GM08714 (cell line): ENCODE results near the gene CX3CL1.
"Not testable (repeated sequence)": the region's sequence is repeated elsewhere in the genome, so short reads cannot be mapped to it uniquely, and the experiment has no call there.

Source experiments
- H3K4me3 ChIP-seq: fragments of 200-500 bp; sonication (Bioruptor generic); 2 replicates; pipeline ENCODE4 v1.5.1; 2014; ENCODE audit warnings: mild to moderate bottlenecking, low read length, inconsistent platforms
- ZNF274 ChIP-seq: IDR thresholded peaks from 2 replicates; pipeline ENCODE4 v1.6.1; 2012; ENCODE audit warnings: mild to moderate bottlenecking, low read depth, low read length

The CX3CL1 gene

DNA sequence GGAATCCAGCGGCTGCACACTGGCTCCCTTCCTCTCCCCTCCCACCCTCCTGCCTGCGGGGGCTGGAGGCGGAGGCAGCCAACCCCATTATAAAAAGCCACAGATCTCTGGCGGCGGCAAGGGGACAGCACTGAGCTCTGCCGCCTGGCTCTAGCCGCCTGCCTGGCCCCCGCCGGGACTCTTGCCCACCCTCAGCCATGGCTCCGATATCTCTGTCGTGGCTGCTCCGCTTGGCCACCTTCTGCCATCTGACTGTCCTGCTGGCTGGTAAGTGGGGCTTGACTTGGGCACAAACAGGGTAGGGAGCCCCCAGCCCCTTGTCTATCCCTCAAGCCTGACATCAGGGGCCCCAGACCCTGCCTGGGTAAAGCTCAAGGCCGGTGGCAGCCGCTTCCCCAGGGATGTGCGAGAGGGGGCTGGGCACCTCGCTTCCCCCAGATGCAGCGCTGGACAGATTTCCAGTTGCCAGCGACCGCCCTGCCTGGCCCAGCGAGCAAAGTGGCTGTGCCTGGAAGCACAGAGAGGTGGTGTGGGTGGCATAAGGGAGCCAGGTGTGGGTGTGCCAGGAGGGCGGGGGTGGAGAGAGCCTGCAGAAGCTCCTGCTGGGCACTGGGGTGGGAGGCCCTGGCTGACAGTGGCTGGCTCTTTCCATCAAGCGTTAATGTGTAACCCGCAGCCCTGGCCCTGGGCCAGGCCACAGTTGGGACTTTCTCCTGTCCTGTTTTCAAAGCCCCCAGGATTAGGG is at the start of gene CX3CL1:
Gene CX3CL1 (plus strand): TSS at position 119 of the 745 bp plus-strand sequence. CDS start 79 bp downstream, at position 198.
- TF ChIP-seq ZNF274: no peak
- no peak within 1 kb of the TSS for H3K4me3 ChIP-seq

DNA sequence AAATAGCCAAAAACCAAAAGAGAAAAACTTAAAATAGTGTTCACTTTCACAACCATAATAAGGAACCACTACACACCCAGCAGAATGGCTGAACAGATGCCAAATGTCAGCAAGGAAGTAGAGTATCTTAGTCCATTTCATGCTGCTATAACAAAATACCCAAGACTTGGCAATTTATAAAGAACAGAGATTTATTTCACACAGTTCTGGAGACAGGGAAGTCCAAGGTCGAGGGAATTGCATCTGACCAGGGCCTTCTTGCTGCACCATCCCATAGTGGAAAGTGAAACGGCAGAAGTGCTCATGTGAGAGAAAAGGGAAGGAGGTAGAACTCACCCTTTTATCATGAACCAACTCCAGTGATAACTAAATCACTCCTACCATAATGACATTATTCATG is 47.5 kb upstream of the CX3CL1 start:
- no peak for TF ChIP-seq ZNF274
- H3K4me3 ChIP-seq: no peak overlapping the region

DNA sequence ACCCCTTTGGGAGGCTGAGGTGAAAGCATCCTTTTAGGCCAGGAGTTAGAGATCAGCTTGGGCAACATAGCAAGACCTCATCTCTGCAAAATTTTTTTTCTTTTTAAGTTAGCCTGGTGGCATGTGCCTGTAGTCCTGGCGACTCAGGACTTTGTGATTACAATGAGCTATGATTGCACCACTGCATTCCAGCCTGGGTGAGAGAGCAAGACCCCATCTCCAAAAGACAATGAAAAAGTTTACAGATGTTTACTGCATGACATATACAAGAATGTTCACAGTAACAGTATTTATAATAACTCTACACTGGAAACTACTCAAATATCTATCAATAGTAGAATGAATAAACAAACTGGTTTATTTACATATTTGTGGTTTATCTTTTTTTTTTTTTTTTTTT is 46.8 kb upstream of the CX3CL1 start:
- H3K4me3 ChIP-seq: no peak overlapping the region
- TF ChIP-seq ZNF274: no peak

DNA sequence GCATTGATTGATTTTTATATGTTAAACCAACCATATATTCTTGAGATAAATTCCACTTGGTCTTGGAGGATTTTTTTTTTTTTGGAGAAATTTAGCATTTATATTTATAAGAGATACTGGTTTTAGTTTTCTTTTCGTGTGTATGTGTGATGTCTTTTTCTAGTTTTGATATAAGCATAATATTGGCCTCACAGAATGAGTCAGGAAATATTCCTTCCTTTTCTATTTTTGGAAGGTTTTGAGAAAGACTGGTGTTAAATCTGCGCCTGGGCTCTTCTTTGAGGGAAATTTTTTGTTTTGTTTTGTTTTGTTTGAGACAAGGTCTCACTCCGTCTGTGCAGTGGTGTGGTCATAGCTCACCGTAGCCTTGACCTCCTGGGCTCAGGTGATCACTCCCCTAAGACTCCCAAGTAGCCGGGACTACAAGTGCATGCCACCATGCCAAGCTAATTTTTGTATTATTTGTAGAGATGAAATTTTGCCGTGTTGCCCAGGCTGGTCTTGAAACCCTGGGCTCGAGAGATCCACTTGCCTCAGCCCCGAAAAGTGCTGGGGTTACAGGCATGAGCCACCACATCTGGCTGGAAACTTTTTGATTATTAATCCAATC is 42.5 kb upstream of the CX3CL1 start:
- no peak for TF ChIP-seq ZNF274
- H3K4me3 ChIP-seq: no peak overlapping the region

DNA sequence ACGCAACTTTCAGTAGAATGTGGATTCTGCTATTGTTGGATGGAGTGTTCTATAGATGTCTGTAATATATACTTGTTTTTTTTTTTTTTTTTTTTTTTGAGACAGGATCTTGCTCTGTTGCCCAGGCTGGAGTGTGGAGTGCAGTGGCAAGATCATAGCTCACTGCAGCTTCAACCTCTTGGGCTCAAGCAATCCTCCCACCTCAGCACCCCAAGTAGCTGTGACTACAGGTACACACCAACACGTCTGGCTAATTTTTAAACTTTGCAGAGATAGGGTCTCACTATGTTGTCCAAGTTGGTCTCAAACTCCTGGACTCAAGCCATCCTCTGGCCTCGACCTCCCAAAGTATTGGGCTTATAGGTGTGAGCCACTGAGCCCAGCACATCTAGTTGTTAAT is 40.9 kb upstream of the CX3CL1 start:
- TF ChIP-seq ZNF274: no peak

DNA sequence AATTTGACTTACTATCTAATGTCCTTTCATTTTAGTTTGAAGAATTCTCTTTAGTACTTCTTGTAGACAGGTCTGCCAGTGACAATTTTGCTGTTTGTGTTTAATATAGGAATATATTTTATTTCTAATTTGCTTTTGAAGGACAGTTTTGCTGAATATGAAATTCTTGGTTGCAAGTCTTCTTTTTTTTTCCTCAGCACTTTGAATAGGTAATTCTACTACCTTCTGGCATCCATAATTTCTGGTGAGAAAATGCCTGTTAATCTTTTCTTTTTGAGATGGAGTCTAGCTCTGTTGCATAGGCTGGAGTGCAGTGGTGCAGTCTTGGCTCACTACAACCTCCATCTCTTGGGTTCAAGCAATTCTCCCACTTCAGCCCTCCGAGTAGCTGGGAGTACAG is 38.9 kb upstream of the CX3CL1 start:
- no peak for TF ChIP-seq ZNF274
- no peak overlapping the region for H3K4me3 ChIP-seq

More for the DNA sequence above, 40.9 kb upstream of the CX3CL1 start:
- no peak overlapping the region for H3K4me3 ChIP-seq

DNA sequence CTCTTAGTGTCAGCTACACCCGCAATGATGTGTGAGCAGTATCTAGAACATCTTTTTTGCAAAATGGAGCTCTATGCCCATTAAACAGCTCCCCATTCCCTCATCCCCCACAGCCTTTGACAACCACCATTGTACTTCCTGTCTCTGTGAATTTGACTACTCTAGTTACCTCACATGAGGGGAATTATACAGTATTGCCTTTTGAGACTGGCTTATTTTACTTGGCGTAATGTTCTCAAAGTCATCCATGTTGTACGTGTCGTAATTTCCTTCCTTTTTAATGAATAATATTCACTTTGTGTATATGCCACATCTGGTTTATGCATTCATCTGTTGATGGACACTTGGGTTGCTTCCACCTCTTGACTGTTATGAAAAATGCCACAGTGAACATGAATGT is 36.9 kb upstream of the CX3CL1 start:
- H3K4me3 ChIP-seq: no peak overlapping the region
- no peak for TF ChIP-seq ZNF274

DNA sequence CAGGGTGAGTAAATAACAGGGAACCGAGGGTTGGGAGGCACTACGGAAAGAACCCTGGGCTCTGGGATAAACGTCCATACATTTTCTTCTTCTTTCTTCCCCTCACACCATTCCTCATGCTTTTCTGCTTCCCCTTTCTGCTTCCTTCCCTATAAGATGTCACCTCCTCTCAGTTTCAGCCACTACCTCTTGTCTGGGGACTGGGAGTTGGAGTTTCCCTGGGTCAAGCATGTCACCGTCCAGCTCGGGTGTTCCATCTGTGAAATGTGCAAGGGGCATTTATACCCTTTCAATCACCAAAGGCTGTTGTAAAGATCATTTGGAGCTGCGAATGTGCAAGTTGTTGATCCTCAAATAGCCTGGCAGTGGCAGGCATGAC is 31.2 kb upstream of the CX3CL1 start:
- H3K4me3 ChIP-seq: peak overlapping the region; percentile 6; the same call in 1 of the 2 replicates
- no peak for TF ChIP-seq ZNF274

DNA sequence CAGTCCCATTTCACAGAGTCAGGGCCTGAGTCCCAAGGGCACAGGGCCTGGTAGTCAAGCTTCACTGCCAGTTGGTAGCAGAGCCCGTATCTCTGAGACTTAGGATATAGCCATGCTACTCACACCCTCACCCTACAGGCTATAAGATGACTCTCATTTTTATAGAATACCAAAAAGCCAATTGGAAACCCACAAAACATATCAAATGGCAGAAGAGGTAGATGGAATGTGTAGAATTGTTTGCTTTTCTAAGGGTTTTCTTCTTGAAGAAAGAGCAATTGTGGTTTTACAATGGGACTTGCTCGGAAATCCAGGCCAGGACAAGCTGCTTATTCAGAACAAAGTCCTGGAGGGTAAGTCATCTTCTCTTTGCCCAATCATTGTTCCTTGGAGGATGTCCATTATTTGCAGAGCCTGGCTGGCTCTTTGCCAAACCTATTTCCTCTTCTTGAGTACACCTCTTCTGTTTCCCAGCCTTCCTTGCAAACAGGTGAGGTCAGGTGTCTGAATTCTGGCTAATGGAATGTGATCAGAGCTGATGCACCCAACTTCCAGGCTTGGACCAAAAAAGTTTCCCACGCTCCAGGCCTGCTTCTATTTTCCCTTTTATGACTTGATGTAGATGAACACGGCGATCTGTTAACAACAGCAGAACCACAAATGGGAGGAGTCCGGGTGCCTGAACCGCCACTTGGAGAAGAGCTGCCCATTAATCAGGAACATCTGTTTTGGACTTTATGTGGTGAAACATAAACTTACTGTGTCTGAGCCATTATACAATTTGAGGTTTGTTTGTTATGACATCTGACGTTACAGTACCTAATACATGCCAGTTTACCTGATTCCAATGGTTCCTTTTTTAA is 30.6 kb upstream of the CX3CL1 start:
- TF ChIP-seq ZNF274: no peak

DNA sequence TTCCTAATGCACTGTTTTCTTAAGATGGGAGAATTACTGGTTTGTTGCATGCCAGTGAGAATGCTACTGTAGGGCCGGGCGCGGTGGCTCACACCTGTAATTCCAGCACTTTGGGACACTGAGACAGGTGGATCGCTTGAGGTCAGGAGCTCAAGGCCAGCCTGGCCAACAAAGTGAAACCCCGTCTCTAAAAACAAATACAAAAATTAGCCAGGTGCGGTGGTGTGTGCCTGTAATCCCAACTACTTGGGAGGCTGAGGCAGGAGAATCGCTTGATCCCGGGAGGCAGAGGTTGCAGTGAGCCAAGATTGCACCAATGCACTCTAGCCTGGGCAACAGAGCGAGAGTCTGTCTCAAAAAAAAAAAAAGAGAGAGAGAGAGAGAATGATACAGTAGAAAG is 29.7 kb upstream of the CX3CL1 start:
- H3K4me3 ChIP-seq: not testable (repeated sequence)

More for the DNA sequence above, 30.6 kb upstream of the CX3CL1 start:
- no peak overlapping the region for H3K4me3 ChIP-seq

DNA sequence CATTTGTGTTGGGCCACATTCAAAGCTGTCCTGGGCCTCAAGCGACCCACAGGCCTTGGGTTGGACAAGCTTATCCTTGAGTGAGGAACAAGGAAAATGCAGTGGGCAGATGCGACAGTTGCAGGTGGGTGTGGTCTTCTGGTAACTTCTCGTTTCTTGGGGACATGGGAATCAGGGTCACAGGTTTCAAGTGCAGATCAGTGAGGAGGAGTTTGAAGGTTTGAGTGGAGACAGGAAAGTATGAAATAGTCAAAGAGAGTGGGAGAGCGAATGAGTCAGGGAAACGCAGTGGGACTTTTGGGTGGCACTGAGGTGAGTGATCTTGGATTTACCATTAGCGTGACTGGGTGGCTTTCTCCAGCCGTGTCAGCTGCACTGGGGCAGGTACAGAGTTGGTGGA is 29.1 kb upstream of the CX3CL1 start:
- no peak for TF ChIP-seq ZNF274
- no peak overlapping the region for H3K4me3 ChIP-seq

DNA sequence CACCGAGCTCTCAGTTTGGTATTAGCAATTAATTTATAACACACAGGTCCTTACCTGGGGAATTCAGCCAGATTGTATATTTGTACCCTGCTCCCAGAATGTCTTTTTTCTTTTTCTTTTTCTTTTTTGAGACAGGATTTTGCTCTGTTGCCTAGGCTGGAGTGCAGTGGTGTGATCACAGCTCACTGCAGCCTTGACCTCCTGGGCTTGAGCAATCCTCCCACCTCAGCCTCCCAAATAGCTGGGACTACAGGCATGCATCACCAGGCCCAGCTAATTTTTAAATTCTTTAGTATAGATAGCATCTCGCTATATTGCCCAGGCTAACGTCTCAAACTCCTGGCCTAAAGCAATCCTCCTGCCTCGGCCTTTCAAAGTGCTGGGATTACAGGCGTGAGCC is 28.2 kb upstream of the CX3CL1 start:
- not testable (repeated sequence) for H3K4me3 ChIP-seq

DNA sequence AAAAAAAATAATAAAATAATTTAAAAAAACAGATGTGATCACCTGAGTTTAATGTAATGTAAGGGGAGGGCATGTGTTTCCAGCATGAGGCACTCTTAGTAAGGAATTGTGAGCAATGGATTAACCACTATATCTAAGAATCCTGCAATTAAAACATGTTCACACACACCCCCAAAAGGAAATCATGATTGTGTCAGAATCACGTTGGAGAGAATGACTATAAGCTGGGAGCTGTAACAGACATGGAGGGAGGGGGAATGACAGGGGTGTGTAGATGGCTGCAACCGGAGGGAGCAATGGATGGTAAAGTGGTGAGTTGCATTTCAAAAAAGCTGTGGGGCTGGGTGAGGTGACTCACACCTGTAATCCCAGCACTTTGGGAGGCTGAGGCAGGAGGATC is 27.3 kb upstream of the CX3CL1 start:
- no peak for TF ChIP-seq ZNF274
- no peak overlapping the region for H3K4me3 ChIP-seq

DNA sequence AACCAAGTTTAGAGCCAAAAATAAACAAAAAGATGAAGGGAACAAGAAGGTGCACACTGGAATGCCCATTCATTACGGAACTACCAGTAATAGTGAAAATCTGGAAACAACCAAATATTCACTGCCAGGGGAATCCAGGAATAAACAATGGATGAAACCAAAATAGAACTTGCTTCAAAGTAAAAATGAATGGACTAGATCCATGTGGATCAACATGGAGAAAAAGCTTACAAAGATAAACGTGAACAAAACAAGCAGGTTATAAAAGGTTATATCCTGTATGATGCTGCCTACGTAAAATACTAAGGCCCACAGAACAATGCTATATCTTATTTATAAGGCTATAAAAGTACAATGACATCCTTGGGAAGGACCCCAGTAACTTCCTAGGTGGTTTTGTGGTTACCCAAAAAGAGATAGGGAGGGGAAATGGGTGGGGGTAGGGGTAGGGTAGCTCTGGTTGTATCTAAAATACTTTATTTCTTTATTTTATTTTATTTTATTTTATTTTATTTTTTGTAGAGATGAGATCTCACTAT is 26.6 kb upstream of the CX3CL1 start:
- TF ChIP-seq ZNF274: no peak
- no peak overlapping the region for H3K4me3 ChIP-seq

DNA sequence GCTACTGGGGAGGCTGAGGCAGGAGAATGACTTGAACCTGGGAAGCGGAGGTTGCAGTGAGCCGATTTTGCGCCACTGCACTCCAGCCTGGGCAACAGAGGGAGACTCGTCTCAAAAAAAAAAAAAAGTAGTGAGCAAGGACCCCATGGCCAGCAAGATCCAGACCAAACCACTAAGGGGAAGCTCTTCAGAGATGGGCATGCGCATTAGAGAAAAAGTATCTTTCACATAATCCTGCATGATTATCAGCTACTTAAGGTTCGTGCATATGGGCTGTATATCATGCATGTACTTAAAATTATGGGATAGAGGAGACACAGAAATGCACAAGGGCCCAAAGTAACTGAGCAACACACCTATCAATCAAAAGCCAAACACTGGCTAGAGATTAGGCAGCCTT is 24.4 kb upstream of the CX3CL1 start:
- no peak for TF ChIP-seq ZNF274
- H3K4me3 ChIP-seq: no peak overlapping the region
